PC-3 (cell line): ENCODE results near the gene PEX5L.

Experiments used
- EZH2phosphoT487 ChIP-seq: fragments of 300-600 bp; sonication (generic); IDR thresholded peaks from 2 replicates; pipeline ENCODE4 v1.6.1; 2018; ENCODE audit warnings: mild to moderate bottlenecking, antibody characterized with exemption, low read length, borderline replicate concordance
- TF ChIP-seq, protein P1 (sequence below): fragments of 300-600 bp; sonication (generic); conservative IDR thresholded peaks from 2 replicates; pipeline ENCODE4 v1.5.1; 2017; ENCODE audit warnings: antibody characterized with exemption, low read depth, mild to moderate bottlenecking, low read length

DNA sequence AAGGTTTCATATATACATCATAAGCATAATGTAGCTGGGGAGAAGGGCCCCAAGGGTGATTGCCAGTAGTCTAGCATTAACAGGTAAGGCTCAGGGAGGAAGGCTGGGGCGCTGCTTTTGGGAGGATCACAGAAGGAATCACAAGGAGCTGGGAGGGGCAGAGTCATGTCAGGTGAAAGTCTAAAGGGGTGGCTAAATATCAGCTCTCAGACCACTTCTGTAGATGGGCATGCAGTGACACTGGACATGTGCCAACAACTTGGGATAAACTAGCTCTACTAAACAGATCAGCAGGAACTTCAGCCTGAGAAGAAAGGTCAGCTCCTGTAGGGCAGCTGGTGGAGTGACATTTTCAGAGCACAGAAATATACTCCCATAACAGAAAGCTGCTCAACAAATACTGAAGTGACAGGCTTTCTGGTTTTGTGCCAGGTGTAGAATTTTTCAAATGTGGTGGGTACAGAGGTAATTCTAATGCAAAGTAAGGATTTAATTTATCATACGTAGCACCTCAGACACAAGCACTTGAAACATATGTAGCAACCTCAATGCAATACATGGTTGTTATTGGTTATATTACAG is 79.4 kb downstream of the PEX5L start:
- TF ChIP-seq, protein P1, sequence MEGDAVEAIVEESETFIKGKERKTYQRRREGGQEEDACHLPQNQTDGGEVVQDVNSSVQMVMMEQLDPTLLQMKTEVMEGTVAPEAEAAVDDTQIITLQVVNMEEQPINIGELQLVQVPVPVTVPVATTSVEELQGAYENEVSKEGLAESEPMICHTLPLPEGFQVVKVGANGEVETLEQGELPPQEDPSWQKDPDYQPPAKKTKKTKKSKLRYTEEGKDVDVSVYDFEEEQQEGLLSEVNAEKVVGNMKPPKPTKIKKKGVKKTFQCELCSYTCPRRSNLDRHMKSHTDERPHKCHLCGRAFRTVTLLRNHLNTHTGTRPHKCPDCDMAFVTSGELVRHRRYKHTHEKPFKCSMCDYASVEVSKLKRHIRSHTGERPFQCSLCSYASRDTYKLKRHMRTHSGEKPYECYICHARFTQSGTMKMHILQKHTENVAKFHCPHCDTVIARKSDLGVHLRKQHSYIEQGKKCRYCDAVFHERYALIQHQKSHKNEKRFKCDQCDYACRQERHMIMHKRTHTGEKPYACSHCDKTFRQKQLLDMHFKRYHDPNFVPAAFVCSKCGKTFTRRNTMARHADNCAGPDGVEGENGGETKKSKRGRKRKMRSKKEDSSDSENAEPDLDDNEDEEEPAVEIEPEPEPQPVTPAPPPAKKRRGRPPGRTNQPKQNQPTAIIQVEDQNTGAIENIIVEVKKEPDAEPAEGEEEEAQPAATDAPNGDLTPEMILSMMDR, result no peak
- no peak for TF ChIP-seq EZH2phosphoT487
